GM04504 (cell line): Measurements from ENCODE around the gene PYGM.
"Not testable (repeated sequence)": the region's sequence is repeated elsewhere in the genome, so short reads cannot be mapped to it uniquely, and the experiment has no call there.

ENCODE experiments used
- DNase-seq: peaks from one replicate; pipeline ENCODE4 v3.0.0-alpha.2; 2012; ENCODE audit warnings: low read depth

Gene PYGM

DNA sequence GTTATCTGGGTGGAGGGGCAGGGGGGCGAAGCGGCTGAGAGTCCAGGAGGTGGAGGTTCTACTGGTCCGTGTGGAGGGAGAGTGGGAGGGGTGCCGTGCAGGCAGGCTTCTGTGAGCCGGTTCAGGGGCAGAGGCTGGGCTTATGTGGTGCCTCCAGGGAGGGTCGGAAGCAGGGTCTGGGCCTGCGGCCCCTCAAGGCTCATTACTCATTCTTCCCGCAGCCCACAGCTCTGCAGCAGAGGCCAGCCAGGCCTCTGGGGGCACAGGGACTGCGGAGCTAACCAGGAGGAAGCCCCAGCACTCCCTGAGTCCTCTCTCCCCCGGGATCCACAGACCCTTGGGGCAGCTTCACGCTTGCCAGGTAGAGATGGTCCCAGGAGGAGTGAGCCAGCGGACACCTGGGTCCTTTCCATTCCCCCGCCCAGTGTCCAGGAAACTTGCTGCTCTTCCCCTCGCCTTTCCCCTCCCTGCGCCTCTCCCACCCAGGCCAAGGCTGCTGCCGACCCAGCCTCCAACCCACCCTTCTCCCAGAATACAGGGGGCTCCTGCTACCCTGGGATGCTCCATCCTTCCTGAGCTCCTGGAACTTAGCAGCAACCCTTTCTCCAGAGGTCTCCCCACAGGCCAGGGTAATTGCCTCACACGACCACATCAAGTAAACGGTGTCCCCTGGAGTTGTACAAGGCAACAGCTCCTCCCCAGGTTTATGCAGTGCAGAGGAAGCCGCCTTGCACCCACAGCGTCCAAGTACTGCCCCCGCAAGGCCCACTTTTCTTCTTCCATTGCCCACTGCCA, 43.1 kb downstream of the PYGM start:
- no peak for DNase-seq

- DNase-seq, result no peak
Measured at GRCh38 chr11:64715756-64716472, 43.9 kb downstream of the PYGM start.

DNA sequence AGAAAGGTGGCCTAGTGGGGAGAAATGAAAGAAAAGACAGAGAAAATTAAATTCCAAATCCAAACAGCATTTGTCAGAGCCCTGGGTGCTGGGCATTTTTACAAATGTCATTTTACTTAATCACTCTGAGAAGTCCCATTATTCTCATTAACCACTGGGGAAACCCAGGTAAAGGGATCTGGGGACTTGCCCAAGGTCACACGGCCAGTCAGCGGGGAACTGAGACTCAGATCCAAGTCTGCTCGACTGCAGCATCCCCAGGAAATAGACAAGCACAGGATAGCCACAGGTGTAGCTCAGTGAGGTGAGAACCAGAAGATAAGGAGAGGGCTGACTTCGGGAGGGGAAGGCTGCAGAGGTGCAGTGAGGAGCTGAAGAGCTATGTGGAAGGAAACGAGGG, 44.7 kb downstream of the PYGM start:
- DNase-seq, result no peak

- no peak for DNase-seq
Measured at GRCh38 chr11:64714666-64715065, 45.1 kb downstream of the PYGM start.

GRCh38 chr11:64713781-64714363, 45.9 kb downstream of the PYGM start:
- DNase-seq, result no peak

GRCh38 chr11:64713016-64713707, 46.6 kb downstream of the PYGM start:
- DNase-seq, result no peak

GRCh38 chr11:64712430-64713015, 47.3 kb downstream of the PYGM start:
- DNase-seq, result no peak

DNA sequence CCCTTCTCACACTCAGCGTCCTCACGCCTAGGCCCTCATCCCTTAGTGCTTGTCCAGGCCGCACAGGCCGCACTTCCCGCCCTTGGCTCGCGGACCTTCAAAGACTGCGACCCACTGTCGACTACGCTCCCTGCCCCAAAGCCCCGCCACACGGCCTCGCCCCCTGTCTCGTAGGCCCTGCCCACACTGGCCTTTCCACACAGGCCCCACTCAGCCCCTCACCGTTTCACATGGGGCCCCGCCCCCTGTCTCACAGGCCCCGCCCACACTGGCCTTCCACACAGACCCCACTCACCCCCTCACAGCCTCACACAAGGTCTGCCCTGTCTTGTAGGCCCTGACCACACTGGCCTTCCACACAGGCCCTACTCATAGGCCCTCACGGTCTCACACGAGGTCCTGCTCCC, 47.8 kb downstream of the PYGM start:
- DNase-seq, result no peak

GRCh38 chr11:64711138-64711955, 48.4 kb downstream of the PYGM start:
- no peak for DNase-seq

DNA sequence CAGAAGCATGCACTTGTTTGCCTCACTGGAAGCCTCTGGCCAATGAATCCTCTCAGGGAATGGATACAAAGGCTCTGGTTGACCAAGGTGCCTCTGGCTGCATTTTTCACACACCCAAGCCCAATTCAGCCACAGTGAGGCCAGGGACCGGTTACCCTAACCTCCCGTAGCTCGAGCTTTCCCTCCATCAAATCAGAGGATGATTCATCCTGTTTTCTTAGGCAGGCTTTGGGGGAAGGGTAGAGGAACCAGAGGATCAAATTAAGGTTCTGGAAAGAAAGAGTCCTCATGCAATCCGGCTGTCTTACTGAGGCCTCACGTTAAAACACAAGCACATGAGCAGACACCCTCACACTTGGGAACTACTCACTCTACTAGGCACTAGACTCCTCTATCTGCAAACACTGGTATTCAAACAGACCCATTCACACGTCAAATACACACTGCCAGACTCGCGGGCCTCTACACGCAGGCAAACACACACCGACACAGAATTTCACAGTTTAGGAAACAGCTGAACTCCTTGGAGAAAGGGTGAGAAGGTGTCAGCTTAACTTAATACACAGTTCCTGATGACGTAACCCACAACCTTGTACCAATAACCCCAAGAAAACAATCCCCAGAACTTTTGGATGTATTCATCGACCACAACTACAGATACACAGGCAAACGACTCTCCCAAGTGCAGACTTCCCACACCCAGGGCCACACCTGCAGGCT, 49.2 kb downstream of the PYGM start:
- no peak for DNase-seq

GRCh38 chr11:64705501-64705900, 54.3 kb downstream of the PYGM start:
- DNase-seq, result no peak

DNA sequence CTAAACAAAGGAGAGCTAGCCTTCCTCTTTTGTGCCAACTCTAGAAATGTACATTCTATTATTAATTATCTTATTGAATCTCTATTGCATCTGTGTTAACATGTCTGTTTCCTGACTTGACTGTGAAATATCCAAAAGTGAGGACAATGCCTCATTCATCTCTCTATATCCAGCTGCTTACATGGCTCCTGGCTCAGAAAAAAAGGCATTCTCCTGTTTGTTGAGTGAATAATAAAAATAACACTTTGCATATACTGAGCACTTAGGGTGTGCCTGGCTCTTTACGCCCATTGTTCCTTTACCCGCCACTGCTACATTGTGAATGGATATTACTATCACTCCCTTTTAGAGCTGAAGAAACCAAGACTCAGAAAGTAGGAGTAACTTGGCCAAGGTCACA, 56.7 kb downstream of the PYGM start:
- DNase-seq, result no peak

GRCh38 chr11:64701956-64702355, 57.8 kb downstream of the PYGM start:
- not testable (repeated sequence) for DNase-seq

GRCh38 chr11:64698427-64698826, 61.3 kb downstream of the PYGM start:
- no peak for DNase-seq

GRCh38 chr11:64697663-64698375, 62.0 kb downstream of the PYGM start:
- DNase-seq, result no peak
